Ascending aorta (tissue), 2 donors: Measurements from ENCODE around the gene CD151. TPM values are rescaled to one million over a fixed set of nuclear protein-coding genes. Genes with fewer than 3 reads are reported as not detected.

Experiments
- DNase-seq, 2 donors: peaks; one replicate each; pipeline ENCODE4 v3.0.0-alpha.2; 2019; ENCODE audit warnings: low spot score in 2 of 2
- H3K27ac ChIP-seq, 2 donors: fragments of 200-600 bp; sonication (generic); one replicate each; pipeline ENCODE4 v1.5.1; 2016 to 2017; ENCODE audit warnings: mild to moderate bottlenecking in 1 of 2
- H3K27me3 ChIP-seq: fragments of 200-600 bp; sonication (generic); one replicate; pipeline ENCODE4 v1.5.1; 2017
- H3K36me3 ChIP-seq, 2 donors: fragments of 200-600 bp; sonication (generic); one replicate each; pipeline ENCODE4 v1.5.1; 2016
- H3K4me1 ChIP-seq, 2 donors: fragments of 200-600 bp; sonication (generic); one replicate each; pipeline ENCODE4 v1.5.1; 2016 to 2017; ENCODE audit warnings: mild to moderate bottlenecking in 1 of 2
- H3K4me3 ChIP-seq, 2 donors: fragments of 200-600 bp; sonication (generic); one replicate each; pipeline ENCODE4 v1.5.1; 2016 to 2017; ENCODE audit warnings: mild to moderate bottlenecking in 1 of 2
- H3K9me3 ChIP-seq, 2 donors: fragments of 200-600 bp; sonication (generic); one replicate each; pipeline ENCODE4 v1.5.1; 2016
- CTCF ChIP-seq, 3 experiments: fragments of 200-600 bp in 2 of 3; fragments of 450-650 bp in 1 of 3; sonication (generic) in 2 of 3; IDR thresholded peaks; one replicate each; pipeline ENCODE4 v1.5.1; 2016 to 2019; ENCODE audit warnings: antibody characterized with exemption in 3 of 3, mild to moderate bottlenecking in 1 of 3, moderate library complexity in 1 of 3
- intact Hi-C: fragments of 100-400 bp; cut with DNase I; formaldehyde crosslinking; loops from one replicate; pipeline ENCODE4 v1.15.1; 2023
- total RNA-seq: library from RNA; depleted of rRNA; stranded (reverse); fragments of >200 nt; gene quantifications from one replicate; pipeline ENCODE4 v1.1.0, GENCODE V29; 2016

The CD151 gene
- total RNA-seq, 1 donor from 2014 or later: 898 TPM

GRCh38 chr11:830295-831117 is 2.2 kb upstream of the CD151 start:
- intact Hi-C loops: no loop called here
- H3K27me3 ChIP-seq: no peaks in the 10 kb centered on the region
- no peak for TF ChIP-seq CTCF (IDR thresholded peaks at IDR 0.05)
- H3K4me3 ChIP-seq: peak overlapping the region; percentile 38 to 56
- DNase-seq: peak in 1 of 2 donors; percentile 86
- peaks cover 4 to 7% of the 10 kb centered on the region in 2 donors for H3K36me3 ChIP-seq
- peaks cover 13 to 59% of the 10 kb centered on the region in 2 donors for H3K4me1 ChIP-seq
- no peak overlapping the region for H3K27ac ChIP-seq
- no peaks in the 10 kb centered on the region for H3K9me3 ChIP-seq

- Histone ChIP-seq H3K27ac (no peak overlapping the region), H3K4me3 (peak overlapping the region in 1 of 2 donors; percentile 56), H3K9me3 (no peaks in the 10 kb centered on the region), H3K4me1 (peaks cover 13 to 64% of the 10 kb centered on the region in 2 donors), H3K27me3 (no peaks in the 10 kb centered on the region), H3K36me3 (peaks cover 4 to 5% of the 10 kb centered on the region in 2 donors)
- no peak for DNase-seq
- intact Hi-C loops: no loop called here
- no peak for TF ChIP-seq CTCF (IDR thresholded peaks at IDR 0.05)
Observed at GRCh38 chr11:831118-831864, 1.5 kb upstream of the CD151 start.

GRCh38 chr11:831961-832528 is 707 bp upstream of the CD151 start:
- peaks cover 13 to 61% of the 10 kb centered on the region in 2 donors for H3K4me1 ChIP-seq
- H3K27me3 ChIP-seq: no peaks in the 10 kb centered on the region
- H3K27ac ChIP-seq: peak overlapping the region in 1 of 2 donors; percentile 81
- intact Hi-C loops: loop anchor here (1.0 kb wide), 1 partner anchor 13 kb away; no protein-coding TSS in a partner anchor
- peaks cover 11 to 13% of the 10 kb centered on the region in 2 donors for H3K36me3 ChIP-seq
- peak overlapping the region; percentile 67 to 84 for H3K4me3 ChIP-seq
- no peaks in the 10 kb centered on the region for H3K9me3 ChIP-seq
- DNase-seq: no peak
- no peak for TF ChIP-seq CTCF (IDR thresholded peaks at IDR 0.05)

GRCh38 chr11:833114-833791 is 501 bp downstream of the CD151 start:
- H3K27ac ChIP-seq: peak overlapping the region; percentile 81 to 95
- no peaks in the 10 kb centered on the region for H3K27me3 ChIP-seq
- H3K4me1 ChIP-seq: peaks cover 13 to 55% of the 10 kb centered on the region in 2 donors
- intact Hi-C loops: loop anchor here (1.0 kb wide), 1 partner anchor 24 kb away; the partner anchor contains the start of gene RPLP2
- TF ChIP-seq CTCF (IDR thresholded peaks at IDR 0.05): no peak
- peak overlapping the region; percentile 67 to 84 for H3K4me3 ChIP-seq
- H3K9me3 ChIP-seq: no peaks in the 10 kb centered on the region
- DNase-seq: peak in 1 of 2 donors; percentile 87
- H3K36me3 ChIP-seq: peaks cover 24 to 25% of the 10 kb centered on the region in 2 donors

GRCh38 chr11:833849-834311 is 1.1 kb downstream of the CD151 start:
- peaks cover 30 to 31% of the 10 kb centered on the region in 2 donors for H3K36me3 ChIP-seq
- intact Hi-C loops: loop anchor here (1.0 kb wide), 2 partner anchors 10 to 25 kb away; partner anchors contain the start of gene RPLP2
- no peaks in the 10 kb centered on the region for H3K27me3 ChIP-seq
- no peaks in the 10 kb centered on the region for H3K9me3 ChIP-seq
- peaks cover 13 to 55% of the 10 kb centered on the region in 2 donors for H3K4me1 ChIP-seq
- DNase-seq: peak in 1 of 2 donors; percentile 86
- peak overlapping the region; percentile 67 to 84 for H3K4me3 ChIP-seq
- peak overlapping the region; percentile 81 to 95 for H3K27ac ChIP-seq
- no peak for TF ChIP-seq CTCF (IDR thresholded peaks at IDR 0.05)
